HEK293 (cell line): Measurements from ENCODE around the gene EPHX1.

Source experiments
- SP3 ChIP-seq: fragments of 450-650 bp; formaldehyde crosslinking; IDR thresholded peaks from 2 replicates; pipeline ENCODE4 v1.5.1; 2016; ENCODE audit warnings: missing biosample characterization, missing genetic modification characterization
- ZNF707 ChIP-seq: fragments of 450-650 bp; formaldehyde crosslinking; IDR thresholded peaks from 2 replicates; pipeline ENCODE4 v1.5.1; 2016; ENCODE audit warnings: missing biosample characterization, missing genetic modification characterization

DNA sequence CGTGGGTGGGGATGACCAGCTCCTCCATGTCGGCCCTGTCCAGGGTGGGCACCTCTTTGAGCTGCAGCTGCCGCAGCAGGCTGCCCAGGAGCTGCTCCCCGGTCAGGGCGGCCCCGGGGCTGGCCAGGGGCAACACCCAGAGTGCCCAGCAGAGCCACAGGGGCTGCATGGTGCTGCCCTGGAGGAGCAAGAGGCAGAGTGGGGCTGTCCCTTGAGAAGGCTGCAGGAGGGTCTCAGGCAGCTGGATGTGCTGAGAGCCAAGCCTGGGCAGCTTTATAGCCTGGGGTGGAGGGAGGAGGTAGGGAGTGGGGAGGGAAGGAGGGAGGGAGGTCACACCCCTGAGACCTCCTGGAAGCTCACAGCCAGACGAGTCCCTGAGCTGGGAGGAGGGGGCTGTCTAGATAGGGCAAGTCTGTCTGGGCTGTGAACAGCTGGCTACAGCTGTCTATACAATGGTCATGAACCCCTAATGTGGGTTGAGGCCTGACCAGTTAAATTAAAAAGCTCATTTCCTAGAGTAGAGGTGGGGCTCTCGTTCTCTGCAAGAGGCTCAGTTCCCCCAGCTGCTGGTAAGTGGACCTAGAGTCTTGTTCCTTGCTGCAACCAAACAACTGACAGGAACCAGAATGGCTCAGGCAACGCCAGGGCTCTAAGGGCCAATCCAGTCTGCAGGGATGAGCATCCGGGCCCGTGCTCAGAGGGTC is 79.1 kb downstream of the EPHX1 start, which contains the start of gene LEFTY1:
- TF ChIP-seq SP3 (tag by site-specific recombination) (no peak), ZNF707 (tag by site-specific recombination) (no peak)
